ENCODE data around the gene SBF2.

SBF2 gene

DNA sequence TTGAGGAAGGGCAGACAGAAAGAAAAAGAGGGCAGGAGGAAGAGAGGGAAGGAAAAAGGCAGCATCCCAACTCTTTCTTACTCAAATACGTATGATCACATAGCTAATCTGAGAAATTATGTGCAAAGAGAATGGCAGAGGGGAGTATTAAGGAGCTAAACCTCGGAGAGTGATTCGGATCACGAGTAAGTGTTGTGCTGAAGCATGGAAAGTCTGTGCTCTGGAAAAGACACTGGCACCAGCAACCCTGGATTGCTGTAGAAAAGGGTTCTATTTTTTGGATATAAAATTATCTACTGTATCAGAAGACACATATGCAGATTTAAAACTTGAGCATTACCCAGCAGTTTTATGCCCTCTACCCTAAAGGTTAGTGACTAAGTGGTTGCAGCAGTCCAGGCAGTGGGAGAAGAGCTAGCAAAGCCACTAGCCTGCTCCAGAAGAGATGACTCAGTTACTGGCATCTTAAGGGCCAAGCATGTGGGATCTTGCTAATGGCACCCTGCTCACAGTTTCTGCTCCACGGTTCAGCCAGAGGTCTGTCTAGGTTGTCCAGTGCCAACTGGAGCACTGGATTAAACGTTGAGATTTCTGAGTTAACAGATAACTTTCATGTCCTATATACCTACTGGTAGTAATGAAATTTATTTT lies 478.4 kb downstream of the SBF2 start:
- DNase-seq (ENCODE audit: low read depth, low spot score) = no peak

DNA sequence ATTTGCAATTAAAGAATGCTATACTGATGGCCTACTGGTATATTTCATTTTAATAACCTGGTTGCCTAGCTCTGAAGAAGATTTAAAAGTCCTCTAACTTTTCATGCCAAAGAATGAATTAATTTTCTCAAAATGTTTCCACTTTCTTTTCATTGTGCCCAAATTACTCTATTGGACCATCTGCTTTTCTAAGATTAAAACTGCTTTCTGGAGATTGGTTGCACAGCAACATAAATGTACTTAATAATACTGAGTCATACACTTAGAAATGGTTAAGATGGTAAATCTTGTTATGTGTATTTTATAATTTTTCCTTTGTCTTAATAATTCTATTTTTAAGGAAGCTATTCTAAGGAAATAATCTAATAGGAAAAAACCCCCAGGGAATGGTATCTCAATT lies 479.9 kb downstream of the SBF2 start:
- DNase-seq (ENCODE audit: low read depth, low spot score) = no peak

DNA sequence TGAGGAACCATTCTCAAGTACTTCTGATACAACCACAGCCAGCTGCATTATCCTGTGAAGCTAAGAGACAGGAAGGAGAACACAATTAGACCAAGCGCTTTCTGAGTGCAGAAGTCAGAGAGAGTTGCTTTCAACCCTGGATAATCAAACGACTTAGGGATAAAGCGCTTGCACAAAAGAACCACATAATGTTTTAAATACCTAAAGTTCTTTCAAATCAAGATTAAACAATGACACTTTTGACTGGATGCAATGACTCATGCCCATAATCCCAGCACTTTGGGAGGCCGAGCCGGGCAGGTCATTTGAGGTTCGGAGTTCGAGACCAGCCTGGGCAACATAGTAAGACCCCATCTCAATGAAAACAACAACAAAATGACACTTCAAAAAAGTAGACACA lies 485.1 kb downstream of the SBF2 start:
- DNase-seq (ENCODE audit: low read depth, low spot score) = no peak

DNA sequence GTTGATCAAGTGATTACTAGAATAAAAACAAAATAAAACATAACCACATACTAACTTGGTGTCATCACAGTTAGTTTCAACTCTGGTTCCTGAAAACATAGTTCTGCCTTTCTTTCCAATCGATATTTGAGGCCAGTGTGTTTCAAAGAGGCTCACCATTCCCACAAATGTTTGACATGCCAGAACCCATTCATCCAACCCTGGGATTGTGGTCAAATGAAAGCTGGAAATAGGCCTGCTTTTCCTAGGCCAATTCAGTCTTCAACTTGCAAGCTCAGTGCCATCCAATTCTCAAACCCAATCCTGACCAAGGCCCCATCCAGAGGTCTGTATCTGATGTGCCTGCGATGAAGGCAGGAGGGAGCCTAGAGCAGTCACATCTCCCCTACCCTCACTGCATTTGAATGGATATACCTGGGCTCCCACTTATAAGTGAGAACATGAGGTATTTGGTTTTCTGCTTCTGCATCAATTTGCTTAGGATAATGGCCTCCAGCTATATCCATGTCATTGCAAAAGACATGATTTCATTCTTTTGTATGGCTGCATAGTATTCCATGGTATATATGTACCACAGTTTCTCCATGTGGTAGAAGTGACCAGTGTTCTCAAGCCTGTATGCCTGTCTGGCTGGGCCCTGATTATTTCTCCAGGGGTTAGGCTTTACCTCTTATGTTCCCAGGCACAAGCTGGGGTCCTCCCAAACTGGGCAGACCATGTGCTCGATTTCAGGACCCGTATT lies 486.9 kb downstream of the SBF2 start:
- no peak for DNase-seq (ENCODE audit: low read depth, low spot score)

DNA sequence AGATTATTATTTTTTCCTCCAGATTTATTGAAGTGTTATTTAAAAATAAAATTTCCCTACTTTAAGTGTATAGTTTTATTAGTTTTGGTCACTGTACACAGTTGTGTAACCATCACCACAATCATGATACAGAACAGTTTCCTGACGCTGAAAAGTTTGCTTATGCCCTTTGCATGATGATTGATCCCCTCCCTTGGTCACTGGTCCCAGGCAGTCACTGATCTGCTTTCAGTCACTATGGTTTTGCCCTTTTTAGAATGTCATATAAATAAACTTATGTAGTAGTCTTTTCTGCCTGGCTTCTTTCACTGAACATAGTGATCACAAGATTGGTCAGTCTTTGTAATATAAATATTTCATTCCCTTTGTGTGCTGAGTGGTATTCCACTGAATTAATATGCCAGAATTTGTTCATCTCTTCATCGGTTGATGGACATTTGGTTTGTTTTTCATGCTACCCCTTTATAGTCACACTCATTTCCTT lies 489.6 kb downstream of the SBF2 start:
- no peak for DNase-seq (ENCODE audit: low read depth, low spot score)

DNA sequence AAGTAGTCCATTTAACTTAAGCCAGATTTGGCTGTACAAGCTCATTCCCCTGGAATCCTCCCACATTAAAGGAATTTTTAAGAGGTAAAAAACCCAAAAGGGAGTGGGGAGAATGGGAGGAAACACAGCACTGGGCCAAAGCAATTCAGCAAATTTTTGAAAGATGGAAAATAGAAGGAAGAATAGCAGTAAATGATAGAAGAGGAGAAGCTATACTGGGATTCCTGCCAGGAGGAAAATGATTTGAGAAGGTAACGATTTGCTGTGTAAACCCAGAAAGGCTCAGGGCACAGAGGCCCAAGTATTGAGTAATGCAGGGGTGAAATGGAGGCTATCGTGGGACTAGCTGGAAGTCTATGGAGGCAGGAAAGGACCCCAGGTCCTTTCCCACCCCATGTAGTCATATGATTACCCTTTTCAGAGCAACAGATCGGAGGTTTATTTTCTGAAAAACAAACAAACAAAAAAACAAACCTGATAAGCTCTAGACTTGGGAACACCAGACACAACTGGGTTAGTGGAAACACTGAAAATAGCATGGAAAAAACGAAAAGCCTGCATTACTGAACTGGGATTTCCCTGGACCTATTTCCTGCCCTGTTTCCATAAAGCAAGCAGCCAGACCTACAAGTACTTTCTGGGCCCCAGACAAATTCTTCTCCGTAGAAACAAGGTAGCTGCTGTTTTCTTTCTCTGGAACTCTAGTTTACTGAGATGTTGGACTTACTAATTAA lies 490.2 kb downstream of the SBF2 start:
- DNase-seq (ENCODE audit: low read depth, low spot score) = no peak

DNA sequence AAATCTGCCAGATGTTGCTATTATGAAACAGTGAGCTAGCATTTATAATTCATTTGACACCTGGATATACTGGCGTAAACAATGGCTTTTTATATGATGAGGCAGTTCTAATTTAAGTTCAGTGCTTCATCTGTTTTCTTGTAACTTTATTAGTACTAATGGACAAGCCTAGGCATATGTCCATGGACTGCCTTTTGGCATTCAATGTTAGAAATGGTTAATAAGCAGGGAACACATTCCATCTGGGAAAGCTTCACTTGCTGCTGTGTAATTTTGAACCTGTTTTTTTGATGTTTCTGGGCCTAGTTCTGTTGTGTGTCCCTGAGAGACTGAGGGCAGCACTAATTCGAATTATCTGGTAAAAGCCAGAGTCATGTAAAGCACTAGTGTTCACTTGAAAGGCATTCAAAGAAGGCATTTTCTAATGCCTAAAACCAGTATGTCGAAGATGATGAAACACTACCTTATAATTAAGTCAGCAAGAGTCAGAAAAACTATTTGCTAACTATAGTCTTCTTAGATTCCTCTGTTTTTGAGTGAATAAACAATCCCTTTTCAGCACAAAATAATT lies 491.6 kb downstream of the SBF2 start:
- DNase-seq (ENCODE audit: low read depth, low spot score) = no peak

DNA sequence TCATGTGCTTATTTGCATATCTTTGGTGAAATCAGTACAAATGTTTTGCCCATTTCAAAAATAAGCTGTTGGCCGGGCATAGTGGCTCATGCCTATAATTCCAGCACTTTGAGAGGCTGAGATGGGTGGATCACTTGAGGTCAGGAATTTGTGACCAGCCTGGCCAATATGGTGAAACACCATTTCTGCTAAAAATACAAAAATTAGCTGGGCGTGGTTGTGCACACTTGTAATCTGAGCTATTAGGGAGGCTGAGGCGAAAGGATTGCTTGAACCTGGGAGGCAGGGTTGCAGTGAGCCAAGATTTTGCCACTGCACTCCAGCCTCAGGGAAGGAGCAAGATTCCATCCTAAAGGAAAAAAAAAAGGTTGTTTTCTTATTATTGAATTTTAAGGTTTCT lies 494.1 kb downstream of the SBF2 start:
- DNase-seq (ENCODE audit: low read depth, low spot score) = no peak

DNA sequence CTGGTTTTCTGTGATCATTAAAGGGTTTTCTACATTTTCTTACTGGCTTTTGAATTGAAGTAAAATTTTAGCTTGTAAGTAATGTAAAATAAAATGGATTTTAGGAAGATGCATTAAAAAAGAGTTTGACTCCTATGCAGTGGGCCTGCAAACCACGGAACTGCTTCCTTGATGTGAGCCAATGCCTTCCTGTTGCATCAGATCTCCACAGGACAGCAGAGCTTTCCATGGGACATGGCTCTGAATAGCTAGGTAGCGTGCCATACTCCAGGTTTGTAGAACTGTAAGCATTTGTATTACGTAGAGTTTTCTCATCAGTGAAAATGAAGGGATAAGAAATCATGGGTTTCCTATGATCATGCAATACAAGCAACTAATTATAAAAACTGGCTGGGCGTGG lies 496.7 kb downstream of the SBF2 start:
- DNase-seq (ENCODE audit: low read depth, low spot score) = no peak

DNA sequence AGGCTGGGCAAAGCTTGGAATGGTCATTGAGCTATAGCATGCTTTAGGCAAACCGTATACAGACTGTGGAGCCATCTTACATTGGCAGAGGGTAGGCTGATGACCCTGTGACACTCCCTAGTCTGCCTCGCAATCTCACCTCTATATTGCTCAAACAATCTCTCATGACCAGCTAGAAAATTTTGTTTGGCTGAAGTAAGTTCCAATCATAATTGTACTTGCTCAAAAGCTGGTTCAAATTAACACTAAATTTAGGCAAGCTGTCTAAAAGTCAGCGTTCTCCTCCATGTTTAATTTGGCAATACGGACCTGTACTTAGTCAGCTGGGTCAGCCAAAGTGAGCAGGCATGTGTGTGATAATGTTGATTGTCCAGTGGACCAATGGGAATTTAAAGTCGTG lies 497.2 kb downstream of the SBF2 start:
- no peak for DNase-seq (ENCODE audit: low read depth, low spot score)

DNA sequence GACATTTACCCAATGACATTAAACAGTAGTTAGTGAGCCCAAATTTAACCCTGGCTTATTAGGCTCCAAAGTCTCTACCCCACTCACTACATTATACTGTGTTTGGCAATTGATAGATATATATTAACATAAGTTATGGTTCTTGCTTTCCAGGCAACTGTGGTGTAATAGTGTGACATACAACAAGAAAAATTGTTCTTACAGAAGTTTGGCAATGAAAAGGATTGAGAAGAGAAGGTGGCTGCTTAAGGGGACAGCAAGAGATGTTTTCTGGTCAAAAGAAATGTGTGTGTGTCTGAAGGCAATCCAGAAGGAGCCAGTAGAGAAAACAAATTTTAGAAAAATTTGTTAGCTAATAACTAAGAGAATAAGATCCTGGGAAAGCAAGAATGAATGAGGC lies 497.8 kb downstream of the SBF2 start:
- no peak for DNase-seq (ENCODE audit: low read depth, low spot score)

DNA sequence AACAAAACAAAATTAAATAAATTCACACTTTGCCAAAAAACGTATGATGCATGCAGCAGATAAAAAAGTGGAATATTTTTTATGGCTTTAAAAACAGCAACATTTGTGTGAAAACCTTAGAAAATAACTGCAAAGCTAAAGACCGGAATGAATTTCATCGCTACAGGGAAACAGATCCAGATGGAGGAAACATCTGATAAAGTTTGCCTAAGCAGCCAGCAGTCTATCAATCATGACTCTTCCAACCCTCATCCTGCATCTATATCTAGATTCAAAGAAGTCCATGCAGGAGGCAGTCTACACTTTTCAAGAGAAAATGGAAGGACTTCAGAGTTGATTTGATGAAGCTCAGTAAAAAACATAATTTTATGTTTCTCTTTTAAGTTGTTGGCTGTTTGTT lies 503.3 kb downstream of the SBF2 start:
- no peak for DNase-seq (ENCODE audit: low read depth, low spot score)

DNA sequence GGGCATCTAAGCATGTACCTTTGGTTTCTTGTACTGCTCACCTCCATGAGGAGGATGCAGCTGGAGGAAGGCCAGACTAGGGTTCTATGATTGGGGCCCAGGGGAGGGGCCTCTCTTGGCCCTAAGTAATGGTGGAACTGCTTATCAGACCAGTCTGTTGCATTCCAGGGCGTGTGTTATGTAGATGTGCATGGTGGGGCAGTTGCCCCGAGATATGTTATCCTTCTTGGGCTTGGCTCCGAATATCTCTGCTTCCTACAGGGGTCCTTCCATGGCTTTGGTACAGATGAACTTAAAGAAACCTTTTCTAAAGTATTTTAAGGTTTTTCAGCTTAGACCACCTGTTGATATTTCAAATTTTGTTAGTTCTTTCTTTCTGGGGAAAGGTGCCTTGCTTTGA lies 504.1 kb downstream of the SBF2 start:
- peak; percentile 12 for DNase-seq (ENCODE audit: low read depth, low spot score)

DNA sequence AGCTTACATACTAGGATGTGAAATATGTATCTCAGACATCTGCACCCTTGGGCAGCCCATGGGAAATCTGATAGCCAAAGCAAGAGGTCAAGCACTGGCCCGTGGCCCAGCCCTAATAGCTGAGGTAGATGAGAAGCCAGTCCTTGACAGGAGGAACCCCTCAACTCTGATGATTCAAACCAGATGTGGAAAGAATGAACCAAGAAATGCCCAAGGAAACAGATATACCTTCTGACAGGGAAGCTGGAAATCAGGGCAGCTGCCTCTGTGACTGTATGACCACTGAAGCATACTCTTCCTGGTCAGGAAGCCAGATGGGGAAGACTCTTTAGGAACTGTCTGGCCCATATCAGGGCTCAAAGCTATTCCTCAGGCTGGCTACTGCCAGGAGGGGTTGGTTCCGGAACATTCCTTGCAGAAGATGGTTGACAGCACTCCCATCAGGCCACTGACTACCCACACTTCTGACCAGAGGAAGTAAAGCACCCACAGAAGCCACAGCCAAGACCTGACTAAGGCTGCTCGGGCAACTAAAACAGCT lies 506.0 kb downstream of the SBF2 start:
- no peak for DNase-seq (ENCODE audit: low read depth, low spot score)

DNA sequence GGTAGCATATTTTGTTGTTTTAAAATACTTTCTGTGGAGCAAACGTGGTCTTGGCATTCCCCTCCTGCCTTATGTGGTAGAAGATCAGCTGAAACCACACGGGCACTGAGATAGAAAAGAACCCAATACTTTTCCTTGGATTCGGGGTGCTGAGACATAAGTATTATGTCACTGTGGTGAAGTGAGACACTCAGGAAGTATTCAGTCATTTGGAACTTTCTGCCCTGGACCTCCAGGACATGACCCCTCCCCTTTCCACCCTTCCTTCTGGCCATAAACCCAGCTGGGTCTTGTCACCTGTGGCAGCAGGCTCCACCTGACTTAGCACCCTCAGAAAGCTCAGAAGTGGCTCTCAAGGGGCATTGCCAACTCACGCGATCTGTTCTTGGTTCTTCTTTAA lies 506.8 kb downstream of the SBF2 start:
- no peak for DNase-seq (ENCODE audit: low read depth, low spot score)

DNA sequence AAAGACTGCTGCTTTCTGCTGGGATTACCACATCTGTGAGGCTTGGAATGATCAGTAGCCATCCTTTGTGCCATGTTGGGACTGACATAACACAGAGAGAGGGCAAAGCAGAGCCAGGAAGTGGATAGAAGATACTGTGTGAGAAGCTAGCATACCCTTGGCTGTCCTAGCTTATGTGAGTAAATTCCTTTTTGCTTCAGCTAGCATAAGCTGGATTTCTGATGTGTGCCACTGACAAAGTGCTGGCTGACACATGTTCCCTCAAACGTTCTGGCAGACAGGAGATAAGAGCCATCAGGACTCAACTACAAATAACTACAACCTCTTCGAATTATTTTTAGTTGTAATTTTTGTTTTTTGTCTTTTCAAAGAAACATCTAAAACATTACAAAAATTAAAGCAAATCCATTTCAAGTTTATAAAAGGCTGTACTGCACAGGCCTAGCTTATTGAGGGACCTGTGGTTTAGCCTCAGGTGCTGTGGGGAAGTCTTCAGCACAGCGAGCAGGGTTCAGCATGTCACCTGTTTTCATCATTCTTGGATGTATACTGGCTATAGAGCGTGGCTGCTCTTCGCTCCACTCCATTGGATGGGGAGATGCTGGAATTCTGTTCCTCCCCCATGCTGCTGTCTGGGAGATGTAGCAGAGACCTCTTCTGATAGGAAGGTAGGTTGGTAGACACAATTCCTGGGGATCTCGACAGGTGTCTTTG lies 509.3 kb downstream of the SBF2 start:
- DNase-seq (ENCODE audit: low read depth, low spot score) = no peak

DNA sequence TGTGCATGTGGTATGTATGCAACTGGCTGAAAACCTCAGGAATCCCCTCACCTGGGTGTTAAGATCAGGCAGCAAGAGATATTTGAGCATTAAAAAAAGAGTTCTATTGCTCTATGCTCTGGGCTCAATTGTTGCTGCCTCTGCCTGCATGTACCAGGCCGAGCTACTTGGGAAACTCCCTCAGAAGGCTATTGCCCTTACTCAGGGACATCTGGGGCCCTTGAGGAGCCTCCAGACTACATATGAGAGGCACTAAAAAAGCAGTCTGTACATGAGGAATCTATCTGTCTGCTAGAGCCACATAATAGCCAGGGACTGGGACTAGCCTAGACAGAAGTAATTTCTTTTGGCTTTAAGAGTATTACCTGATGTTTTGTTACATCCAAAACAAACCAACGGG lies 510.0 kb downstream of the SBF2 start:
- no peak for DNase-seq (ENCODE audit: low read depth, low spot score)

DNA sequence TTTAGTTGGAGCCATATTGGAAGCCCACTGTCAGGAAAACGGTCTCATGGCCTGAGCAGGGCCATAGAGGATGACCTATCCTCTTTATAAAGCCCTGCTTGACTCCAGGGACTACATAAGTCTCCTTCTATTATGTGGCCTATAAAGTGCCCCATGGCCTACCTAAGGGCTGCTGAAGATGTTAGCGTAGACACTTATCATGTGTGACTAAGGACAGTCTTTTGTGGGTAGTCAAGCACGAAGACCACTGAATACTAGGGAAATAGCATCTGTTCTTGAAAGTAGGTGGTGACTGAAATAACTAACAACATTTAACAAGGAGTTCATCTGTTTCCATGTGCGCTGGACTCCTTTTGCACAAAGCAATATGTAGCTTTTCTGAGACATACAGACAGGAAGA lies 513.1 kb downstream of the SBF2 start:
- no peak for DNase-seq (ENCODE audit: low read depth, low spot score)

DNA sequence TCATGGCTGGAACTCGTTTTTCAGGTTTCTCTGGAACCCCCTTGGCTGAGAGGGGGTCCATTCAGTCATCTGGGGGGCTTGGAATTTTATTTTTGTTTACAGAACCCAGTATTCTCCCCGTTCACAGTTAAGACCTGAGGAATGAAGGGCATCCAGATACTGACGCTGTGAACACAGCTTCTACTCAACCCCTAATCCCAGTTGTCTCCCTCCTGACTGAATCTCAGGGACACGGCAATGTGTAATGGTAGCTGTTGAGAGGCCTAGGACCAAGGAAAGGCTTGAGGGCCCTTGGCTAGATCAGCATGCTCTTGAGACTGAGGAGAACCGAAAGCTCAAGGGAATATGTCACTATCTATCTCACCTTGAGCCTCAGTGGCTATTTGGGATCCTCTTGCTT lies 516.5 kb downstream of the SBF2 start:
- DNase-seq (ENCODE audit: low read depth, low spot score) = peak; percentile 44

DNA sequence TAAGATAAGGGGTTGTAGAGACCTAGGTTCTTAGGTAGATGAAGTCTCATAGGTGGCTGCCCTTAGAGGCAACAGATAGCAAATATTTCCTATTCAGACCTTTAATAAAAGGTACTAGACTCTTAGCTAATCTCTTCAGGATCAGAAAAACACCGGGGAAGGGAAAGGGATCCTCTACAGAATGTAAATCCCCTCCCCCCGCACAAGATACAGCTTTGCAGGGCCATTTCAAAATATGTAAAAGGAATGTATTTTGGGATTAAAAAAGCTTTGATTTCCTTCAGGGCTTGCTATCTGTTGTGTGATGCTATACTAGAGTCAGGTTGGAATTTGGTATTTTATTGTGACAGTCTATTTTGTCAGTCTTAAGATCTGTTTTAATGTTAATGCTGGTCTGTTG lies 517.0 kb downstream of the SBF2 start:
- DNase-seq (ENCODE audit: low read depth, low spot score) = no peak

DNA sequence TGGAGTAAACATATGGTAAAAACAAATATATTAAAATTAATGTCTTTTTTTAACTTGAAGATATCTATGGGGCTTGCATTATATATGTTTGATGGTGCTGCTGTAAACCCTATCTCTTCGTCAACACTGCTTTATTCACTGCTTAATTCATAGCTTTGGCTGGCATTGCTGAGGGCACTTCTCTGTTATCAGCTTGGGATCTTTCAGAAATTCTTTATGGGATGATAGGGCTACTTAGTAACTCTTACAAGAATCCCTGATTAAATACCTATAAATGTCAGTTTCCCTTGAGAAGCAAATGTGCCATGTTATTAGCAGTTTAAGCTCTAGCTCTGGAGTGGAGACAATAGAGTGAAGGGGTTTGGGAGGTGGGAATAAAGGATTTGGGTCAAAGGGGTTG lies 517.8 kb downstream of the SBF2 start:
- DNase-seq (ENCODE audit: low read depth, low spot score) = no peak

DNA sequence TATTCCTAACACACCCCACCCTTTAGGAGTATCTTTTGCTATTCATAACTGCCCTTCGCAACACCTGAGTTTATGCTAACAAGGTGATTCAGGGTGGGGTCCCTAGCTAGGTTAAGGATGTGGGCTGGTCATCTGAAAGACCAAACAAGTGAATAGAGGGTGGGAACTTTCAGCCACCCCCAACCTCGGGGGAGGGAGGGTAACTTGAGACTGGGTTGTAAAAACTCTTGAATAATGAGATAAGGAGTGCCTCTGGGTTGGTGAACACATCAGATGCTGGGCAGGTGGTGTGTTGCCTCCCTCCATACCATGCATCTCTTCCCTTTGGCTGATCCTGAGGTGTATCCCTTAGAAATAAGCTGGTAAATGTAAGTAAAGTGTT lies 518.6 kb downstream of the SBF2 start:
- DNase-seq (ENCODE audit: low read depth, low spot score) = peak; percentile 79

Measured in ELF-1 (cell line).